Forelimb muscle (tissue), 1 donor: ENCODE data around the gene SUPT20HL2. TPM values are rescaled to one million over a fixed set of nuclear protein-coding genes. Genes with fewer than 3 reads are reported as not detected.
"Not testable (repeated sequence)": the region's sequence is repeated elsewhere in the genome, so short reads cannot be mapped to it uniquely, and the experiment has no call there.

Experiments
- DNase-seq: peaks from one replicate; pipeline ENCODE4 v3.0.0-alpha.2; 2013; ENCODE audit warnings: low read depth
- polyA plus RNA-seq: library from polyadenylated mRNA; unstranded; fragments of 120-200 nt; gene quantifications from one replicate; pipeline ENCODE4 v1.2.1, GENCODE V29; 2013; ENCODE audit not compliant: insufficient read length

The SUPT20HL2 gene
- 0.28 TPM for polyA plus RNA-seq

DNA sequence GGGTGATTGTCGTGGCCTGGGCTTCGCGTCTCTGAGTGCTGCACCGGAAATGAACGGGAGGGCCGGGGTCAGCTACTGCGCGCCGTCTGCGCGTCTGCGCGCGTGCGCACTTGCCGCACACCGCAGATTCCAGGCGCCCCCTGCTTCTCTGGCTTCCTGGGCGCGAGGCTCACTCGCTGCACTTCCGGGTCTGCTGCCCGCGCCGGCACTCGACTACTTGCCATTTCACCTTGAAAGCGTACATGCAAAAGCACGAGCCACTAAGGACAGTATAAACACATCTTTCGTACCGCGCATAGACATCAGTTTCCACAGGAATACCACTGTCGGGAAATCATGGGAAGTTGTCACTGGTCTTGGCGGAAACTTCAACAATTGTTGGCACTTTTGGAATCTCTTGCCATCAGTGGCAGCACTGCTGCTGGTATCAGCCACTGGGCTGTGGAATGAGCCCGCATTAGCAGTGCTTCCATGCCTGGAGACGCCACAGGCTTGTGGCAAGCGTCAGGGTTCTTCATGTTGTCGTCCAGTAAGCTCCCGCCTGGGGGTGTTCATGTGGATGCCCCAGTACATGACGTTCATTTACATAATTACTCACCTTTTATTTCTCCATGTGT is at the start of gene SUPT20HL2:
TSS of gene SUPT20HL2 (minus strand) at position 51 of the 617 bp plus-strand sequence. CDS start 754 bp downstream, outside the sequence.
- no peak for DNase-seq

DNA sequence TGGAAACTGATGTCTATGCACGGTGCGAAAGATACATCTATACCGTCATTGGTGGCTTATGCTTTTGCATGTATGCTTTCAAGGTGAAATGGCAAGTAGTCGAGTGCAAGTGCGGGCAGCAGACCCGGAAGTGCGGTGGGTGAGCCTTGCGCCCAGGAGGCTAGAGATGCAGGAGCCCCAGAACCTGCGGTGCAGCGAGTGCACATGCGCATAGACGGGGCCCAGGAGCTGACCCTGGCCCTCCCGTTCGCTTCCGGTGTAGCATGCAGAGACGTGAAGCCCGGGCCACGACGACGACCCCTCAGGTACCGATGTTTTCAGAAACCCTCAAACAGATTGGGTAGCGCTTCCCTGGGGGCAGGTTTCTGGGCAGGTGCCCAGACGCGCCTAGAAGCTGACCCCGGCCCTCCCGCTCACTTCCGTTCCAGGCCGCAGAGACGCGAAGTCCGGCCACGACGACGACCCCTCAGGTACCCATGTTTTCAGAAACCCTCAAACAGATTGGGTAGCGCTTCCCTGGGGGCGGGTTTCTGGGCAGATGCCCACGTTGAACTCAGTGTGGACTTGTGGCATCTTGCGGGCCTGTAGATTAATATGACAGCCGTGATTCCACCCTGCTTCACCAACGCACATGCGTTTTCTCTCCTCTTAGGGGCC is 48.3 kb upstream of the SUPT20HL2 start:
- DNase-seq, result not testable (repeated sequence)

GRCh38 chrX:24360272-24360671 is 46.4 kb upstream of the SUPT20HL2 start, which contains the start of gene SUPT20HL1:
SUPT20HL1 (plus strand) TSS chrX:24360639; CDS start chrX:24362761, 2,122 bp downstream.
- no peak for DNase-seq

- no peak for DNase-seq
These were observed 43.2 kb upstream of the SUPT20HL2 start for GRCh38 chrX:24357106-24357505.

DNA sequence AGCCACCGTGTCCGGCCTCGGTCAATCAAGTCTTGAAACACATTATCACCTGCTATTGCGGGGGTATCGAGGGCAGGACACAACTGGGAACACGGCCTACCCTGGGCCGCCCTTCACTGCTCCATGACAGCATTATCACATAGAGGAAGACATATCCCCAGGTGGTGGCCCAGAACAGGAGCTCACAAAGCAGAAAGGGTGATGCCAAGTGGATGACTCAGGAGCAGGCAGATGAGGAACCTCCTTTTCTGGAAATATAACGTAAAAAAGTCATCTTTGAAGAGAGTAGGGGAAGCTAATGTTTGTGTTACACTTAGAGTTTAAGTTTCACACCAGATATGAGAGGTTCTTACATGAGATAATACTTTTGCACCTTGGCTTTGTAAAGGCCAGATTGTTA is 41.2 kb upstream of the SUPT20HL2 start:
- DNase-seq, result no peak

DNA sequence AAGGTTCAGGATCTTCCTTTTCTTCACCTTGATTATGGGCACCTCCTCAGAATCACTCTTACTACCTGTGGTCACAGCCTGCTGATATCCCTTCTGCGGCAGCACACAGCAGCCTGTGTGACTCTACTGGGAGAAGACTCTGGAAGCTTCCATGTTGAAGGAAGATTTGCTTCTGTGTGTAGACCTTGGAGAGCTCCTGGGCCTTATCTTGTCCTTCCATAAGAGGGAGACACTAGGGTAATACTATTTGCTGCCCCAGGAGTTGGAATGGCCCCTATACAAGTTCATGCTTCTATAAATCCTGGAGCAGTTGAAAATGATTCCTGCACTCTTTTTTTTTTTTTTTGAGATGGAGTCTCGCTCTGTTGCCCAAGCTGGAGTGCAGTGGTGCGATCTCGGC is 36.3 kb upstream of the SUPT20HL2 start:
- no peak for DNase-seq

DNA sequence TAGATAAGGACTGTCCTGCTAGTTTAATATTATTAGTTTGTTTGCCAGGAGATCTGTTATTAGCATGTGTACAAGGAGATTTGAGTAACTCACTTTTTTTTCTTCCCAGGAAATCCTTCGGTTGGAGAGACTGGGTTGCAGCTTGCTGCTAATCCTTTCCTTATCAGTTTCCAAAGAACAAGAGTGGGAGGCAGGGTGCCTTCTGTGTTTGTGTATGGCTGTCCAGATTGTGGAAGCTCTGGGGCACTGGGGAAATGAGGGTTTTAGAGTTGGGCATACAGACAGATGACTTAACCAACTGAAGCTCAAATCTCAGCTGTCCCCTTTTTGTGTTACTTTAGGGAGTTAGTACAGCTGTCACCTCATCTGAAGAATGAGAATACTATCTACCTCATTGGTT is 34.0 kb upstream of the SUPT20HL2 start:
- DNase-seq, result no peak

DNA sequence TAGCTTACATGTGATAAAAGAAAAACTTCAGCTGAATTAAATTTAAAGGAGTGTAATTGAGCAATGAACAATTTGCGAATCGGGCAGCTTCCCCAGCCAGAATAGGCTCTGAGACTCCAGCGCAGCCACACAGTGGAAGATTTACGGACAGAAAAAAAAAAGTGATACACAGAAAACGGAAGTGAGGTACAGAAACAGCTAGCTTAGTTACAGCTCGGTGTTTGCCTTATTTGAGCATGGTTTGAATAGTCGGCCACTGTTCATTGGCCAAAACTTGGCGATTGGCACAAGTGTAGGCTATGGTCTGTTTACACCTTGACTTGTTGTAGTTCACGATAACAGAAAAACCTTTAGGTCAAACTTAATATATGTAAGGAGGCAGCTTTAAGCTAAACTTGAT is 29.9 kb upstream of the SUPT20HL2 start:
- no peak for DNase-seq

- no peak for DNase-seq
These were observed 27.9 kb upstream of the SUPT20HL2 start for GRCh38 chrX:24341795-24342194.

GRCh38 chrX:24340501-24340900 is 26.6 kb upstream of the SUPT20HL2 start:
- no peak for DNase-seq

- DNase-seq, result no peak
These were observed 26.0 kb upstream of the SUPT20HL2 start for GRCh38 chrX:24339911-24340310.

- DNase-seq, result no peak
These were observed 22.0 kb upstream of the SUPT20HL2 start for GRCh38 chrX:24335871-24336270.

DNA sequence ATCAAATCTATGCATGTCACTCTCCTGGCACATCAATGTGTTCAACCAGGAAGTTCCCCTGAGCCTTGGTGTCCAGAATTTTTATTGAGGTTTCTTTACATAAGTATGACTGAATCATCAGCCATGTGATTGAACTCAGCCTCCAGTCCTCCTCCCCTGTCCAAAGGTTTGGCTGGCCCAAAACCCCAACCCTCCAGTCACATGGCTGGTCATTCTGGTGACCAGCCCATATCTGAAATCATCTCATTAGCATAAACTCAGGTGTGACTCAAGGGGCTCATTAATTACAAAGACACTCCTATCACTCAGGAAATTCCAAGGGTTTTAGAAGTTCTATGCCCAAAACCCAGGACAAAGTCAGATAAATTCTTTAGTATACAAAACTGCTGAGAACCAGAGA is 20.6 kb upstream of the SUPT20HL2 start:
- no peak for DNase-seq

GRCh38 chrX:24333371-24333770 is 19.5 kb upstream of the SUPT20HL2 start:
- DNase-seq, result no peak

DNA sequence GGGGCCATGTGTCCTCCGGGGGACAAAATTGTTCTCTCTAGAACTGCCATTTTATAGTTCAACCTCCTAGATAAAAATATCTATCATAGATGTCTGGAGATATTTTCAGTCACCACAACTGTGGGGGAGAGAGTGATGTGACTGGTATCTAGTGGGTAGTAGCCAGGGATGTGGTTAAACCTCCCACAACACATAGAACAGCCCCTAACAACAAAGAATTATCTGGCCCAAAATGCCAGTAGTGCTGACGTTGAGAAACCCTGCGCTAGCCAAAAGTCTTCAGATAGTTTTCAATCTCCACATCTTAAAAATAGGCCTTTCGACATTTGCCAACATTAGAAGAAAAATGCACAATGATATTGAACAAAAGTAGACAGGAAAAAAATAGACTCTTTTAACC is 19.0 kb upstream of the SUPT20HL2 start:
- no peak for DNase-seq

GRCh38 chrX:24325231-24325630 is 11.4 kb upstream of the SUPT20HL2 start:
- DNase-seq, result no peak

DNA sequence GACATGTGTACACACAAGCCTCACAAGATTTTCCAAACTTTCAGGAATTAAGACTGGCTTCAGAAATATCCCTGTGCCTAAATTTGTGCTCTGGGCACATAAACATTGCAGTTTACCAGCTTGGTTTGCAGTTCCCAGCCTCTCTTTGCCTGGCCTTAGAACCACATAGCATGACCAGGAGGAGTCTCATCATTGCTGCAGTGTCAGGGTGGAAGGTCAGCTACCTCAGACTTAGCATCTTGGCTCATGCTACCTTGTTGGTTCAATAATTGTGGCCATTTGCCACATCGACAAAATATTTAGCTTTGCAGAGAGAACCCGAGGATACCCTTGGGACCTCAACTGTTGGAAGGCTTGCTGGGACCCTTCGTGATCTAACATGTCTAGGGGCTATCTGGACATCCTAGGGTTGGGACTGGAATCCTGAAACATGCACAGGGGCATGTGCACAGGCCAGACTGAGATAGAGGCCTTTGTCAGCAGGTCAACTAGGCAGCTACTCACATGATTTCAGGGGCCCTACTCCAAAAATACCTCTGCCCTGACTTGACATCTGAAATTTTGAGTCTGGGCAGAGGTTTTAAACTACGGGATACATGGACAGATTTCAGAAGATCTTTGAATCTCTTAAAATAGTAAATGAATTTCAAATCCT is 8.0 kb upstream of the SUPT20HL2 start:
- no peak for DNase-seq

GRCh38 chrX:24317567-24317966 is 3.7 kb upstream of the SUPT20HL2 start:
- DNase-seq, result no peak

DNA sequence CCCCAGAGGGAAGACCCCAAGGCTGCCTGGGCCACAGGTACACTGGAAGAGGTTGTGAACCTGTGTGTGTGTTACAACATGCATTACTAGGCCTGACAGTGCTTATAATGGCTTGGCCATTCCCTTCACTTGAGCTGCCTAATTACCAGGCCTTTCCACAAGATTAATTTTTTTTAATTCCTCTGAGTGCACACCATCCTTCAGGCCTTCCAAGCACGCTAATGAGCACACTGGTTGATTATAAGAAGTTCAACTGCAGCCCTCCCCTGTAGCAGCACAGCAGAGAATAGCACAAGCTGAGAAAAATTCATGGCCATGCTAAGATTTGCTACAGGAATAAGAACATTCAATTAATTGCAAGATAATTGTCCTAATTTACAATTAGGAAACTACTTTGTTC is 2.2 kb upstream of the SUPT20HL2 start:
- no peak for DNase-seq

GRCh38 chrX:24312249-24312607 is 1.6 kb downstream of the SUPT20HL2 start:
- DNase-seq, result not testable (repeated sequence)

- DNase-seq, result not testable (repeated sequence)
These were observed 2.2 kb downstream of the SUPT20HL2 start for GRCh38 chrX:24311507-24312248.

- DNase-seq, result not testable (repeated sequence)
These were observed 3.0 kb downstream of the SUPT20HL2 start for GRCh38 chrX:24310916-24311315.
